HG02588 (cell line): ENCODE results near the gene CNNM1.

Experiments
- ATAC-seq: cut with Tn5 transposase; IDR thresholded peaks from one replicate; pipeline ENCODE4 v1.9.1; 2021; ENCODE audit warnings: mild to moderate bottlenecking, moderate library complexity; ENCODE audit not compliant: unreplicated experiment

CNNM1 gene

DNA sequence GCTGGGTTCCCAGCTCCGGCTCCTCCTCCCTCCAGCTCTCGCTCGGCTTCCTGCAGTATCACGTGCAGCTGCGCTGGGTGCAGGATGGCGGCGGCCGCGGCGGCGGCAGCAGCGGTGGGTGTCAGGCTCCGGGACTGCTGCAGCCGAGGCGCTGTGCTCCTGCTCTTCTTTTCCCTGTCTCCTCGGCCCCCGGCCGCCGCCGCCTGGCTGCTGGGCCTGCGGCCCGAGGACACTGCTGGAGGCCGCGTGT lies at the start of gene CNNM1:
CNNM1 (plus strand) TSS at position 53 of the 250 bp plus-strand sequence; CDS start at position 85, 32 bp downstream.
- ATAC-seq, result peak; percentile 62

- ATAC-seq, result no peak
Measured at GRCh38 chr10:99279626-99280111, 49.5 kb upstream of the CNNM1 start.

GRCh38 chr10:99280472-99280871 lies 48.7 kb upstream of the CNNM1 start:
- ATAC-seq, result peak; percentile 76

DNA sequence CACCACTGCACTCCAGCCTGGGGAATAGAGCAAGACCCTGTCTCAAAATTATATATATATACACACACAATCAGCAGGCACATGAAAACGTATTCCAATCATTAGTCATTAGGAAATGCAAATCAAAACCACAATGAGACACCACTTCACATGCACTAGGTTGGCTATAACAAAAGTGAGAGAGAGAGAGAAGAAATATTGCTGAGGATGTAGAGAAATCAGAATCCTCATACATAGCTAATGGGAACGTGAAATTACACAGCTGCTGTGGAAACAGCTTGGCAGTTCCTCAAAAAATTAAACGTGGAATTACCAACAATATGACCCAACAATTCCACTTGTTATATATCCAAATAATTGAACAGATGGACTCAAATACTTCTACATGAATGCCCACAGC lies 43.3 kb upstream of the CNNM1 start:
- ATAC-seq, result no peak

DNA sequence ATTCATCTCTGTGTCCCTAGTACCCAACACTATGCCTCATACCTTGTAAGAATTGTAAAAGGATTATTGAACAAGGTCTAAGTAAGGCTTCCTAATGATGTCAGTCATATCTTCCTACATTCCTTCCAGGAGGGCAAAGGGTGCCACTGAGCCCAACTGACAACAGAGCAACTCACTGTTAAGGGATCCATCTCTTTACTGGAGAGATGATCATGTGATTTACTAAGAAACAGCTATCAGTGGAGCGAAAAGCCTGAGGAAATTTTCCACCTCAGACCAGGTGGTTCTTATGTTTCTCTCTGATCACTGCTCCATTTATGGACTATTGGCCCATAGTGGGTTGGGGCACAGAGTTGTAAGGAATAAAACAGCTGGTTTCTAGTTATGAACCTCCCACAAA lies 38.9 kb upstream of the CNNM1 start:
- ATAC-seq, result no peak

- ATAC-seq, result no peak
Measured at GRCh38 chr10:99292159-99292558, 37.0 kb upstream of the CNNM1 start.

- ATAC-seq, result no peak
Measured at GRCh38 chr10:99296605-99297004, 32.6 kb upstream of the CNNM1 start.

- no peak for ATAC-seq
Measured at GRCh38 chr10:99297033-99297432, 32.1 kb upstream of the CNNM1 start.

GRCh38 chr10:99303899-99304861 lies 25.0 kb upstream of the CNNM1 start:
- ATAC-seq, result no peak

DNA sequence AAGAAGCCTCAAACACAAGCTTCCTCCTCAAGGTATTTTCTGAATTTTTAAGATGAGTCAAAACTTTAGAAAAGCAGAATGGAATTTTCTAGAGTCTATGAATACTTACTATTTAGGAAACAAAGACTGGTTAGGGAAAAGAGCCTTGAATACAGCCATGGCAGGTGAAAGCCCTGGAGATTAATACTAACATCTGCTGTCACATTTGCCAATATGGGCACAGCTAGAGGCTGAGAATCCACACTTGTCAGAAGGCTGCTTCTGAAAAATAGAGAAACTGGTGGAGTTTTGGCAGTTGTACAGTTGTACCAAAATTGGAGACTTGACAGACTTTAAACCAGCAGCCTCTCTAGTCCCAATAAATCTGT lies 24.3 kb upstream of the CNNM1 start:
- ATAC-seq, result no peak

GRCh38 chr10:99312501-99312900 lies 16.7 kb upstream of the CNNM1 start:
- no peak for ATAC-seq

GRCh38 chr10:99315853-99316252 lies 13.3 kb upstream of the CNNM1 start:
- ATAC-seq, result no peak

DNA sequence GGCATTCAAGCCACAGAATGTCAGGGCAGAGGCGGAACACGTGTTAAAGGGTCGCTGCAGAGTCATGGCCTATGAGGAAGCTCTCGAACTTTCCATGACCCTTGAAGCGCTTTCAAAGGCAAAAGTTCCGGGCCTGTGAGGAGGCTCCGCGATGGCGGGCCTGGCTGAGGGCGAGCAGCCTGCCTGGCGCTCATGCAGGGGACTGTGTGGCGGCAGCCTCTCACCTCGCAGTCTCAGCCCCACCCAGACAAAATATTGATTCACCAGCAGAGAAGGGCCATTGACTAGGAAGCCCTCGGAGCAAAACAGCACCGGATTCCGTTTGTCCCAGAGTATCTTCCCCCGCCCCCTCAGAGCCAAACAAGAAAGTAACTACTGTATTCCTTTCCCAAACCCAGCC lies 12.8 kb upstream of the CNNM1 start:
- ATAC-seq, result no peak

GRCh38 chr10:99318048-99318447 lies 11.1 kb upstream of the CNNM1 start:
- no peak for ATAC-seq

DNA sequence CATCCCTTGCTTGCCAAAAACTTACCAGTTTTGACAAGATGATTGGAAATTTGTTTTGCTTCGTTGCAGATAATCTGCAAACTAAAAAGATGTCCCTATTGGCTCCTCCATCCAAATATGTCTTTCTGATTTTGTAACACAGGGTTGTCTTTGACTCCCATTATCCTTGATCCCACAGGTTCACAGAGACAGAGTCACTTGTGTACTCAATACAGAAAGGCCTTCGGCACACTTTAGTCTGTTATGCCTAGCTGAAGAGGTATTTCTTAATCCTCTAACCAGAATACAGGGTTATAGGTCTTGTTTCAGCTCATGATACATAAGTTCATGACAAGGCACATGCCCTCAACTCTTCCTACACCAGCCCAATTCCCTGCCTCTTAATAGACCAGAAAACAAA lies 10.7 kb upstream of the CNNM1 start:
- ATAC-seq, result no peak

DNA sequence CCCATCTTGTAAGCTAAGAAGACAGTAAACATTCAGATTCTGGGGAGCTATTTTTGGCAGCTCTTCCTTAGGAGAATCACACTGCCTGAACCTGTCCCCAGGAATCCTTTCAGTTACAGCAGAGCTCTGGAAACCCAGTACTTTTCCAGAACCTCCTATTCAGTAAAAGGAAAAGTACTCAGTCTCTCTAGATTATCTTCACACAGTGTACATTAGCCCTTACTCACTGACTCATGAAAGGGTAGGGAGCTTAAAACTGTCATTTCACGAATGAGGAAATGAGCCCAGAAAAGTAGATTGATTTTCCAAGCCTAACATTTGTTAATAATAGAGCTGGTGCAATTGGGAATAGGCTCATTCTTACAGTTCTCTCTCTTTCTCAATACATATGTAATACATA lies 3.9 kb upstream of the CNNM1 start:
- no peak for ATAC-seq

- ATAC-seq, result no peak
Measured at GRCh38 chr10:99326871-99327270, 2.3 kb upstream of the CNNM1 start.

- no peak for ATAC-seq
Measured at GRCh38 chr10:99328579-99329303, 415 bp upstream of the CNNM1 start.

DNA sequence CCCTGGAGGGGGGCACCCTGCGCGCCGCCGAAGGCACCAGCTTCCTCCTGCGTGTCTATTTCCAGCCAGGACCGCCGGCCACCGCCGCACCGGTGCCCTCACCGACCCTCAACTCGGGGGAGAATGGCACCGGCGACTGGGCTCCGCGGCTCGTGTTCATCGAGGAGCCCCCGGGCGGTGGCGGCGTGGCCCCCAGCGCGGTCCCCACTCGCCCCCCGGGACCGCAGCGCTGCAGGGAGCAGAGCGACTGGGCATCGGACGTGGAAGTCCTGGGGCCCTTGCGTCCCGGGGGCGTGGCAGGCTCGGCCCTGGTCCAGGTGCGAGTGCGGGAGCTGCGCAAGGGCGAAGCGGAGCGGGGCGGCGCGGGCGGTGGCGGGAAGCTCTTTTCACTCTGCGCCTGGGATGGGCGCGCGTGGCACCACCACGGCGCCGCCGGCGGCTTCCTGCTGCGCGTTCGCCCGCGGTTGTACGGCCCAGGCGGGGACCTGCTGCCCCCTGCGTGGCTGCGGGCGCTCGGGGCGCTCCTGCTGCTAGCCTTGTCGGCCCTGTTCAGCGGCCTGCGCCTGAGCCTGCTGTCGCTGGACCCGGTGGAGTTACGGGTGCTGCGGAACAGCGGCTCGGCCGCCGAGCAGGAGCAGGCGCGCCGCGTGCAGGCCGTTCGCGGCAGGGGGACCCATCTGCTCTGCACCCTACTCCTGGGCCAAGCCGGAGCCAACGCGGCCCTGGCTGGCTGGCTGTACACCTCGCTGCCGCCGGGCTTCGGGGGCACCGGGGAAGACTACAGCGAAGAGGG lies 594 bp downstream of the CNNM1 start:
- ATAC-seq, result peak; percentile 31

DNA sequence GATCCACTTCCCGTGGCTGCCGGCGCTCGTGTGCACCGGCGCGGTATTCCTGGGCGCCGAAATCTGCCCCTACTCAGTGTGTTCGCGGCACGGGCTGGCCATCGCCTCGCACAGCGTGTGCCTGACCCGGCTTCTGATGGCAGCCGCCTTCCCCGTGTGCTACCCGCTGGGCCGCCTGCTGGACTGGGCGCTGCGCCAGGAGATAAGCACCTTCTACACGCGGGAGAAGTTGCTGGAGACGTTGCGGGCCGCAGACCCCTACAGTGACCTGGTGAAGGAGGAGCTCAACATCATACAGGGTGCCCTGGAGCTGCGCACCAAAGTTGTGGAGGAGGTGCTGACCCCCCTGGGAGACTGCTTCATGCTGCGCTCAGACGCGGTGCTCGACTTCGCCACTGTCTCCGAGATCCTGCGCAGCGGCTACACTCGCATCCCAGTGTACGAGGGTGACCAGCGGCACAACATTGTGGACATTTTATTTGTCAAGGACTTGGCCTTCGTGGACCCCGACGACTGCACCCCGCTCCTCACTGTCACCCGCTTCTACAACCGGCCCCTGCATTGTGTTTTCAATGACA lies 1.3 kb downstream of the CNNM1 start:
- ATAC-seq, result peak; percentile 2

DNA sequence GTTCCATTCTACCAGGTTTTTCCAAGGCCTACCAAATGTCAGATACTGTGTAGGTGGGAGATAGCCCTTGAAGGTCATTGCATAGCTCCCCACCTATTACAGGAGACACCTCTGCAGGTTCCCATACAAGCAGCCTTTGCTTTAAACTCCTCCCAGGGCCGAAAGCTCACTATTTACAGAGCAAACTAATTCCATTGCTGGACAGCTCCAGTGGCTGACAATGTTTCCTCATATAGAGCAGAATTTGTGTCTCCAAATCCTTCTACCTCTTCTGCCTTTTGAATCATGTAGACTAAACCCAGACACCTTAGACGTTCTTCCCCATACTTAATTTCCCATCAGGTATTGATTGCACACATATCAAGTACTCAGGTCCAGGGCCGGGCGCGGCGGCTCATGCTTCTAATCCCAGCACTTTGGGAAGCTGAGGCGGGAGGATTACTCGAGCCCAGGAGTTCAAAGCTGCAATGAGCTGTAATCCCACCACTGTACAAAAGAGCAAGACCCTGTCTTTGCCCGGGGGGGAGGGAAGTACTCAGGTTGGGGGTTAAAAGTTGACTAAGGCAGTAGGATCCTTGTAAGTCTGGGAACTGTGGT lies 2.1 kb downstream of the CNNM1 start:
- ATAC-seq, result no peak
